ENCODE measurements around the gene XPO6. TPM values are rescaled to one million over a fixed set of nuclear protein-coding genes. Genes with fewer than 3 reads are reported as not detected.

Gene XPO6, protein sequence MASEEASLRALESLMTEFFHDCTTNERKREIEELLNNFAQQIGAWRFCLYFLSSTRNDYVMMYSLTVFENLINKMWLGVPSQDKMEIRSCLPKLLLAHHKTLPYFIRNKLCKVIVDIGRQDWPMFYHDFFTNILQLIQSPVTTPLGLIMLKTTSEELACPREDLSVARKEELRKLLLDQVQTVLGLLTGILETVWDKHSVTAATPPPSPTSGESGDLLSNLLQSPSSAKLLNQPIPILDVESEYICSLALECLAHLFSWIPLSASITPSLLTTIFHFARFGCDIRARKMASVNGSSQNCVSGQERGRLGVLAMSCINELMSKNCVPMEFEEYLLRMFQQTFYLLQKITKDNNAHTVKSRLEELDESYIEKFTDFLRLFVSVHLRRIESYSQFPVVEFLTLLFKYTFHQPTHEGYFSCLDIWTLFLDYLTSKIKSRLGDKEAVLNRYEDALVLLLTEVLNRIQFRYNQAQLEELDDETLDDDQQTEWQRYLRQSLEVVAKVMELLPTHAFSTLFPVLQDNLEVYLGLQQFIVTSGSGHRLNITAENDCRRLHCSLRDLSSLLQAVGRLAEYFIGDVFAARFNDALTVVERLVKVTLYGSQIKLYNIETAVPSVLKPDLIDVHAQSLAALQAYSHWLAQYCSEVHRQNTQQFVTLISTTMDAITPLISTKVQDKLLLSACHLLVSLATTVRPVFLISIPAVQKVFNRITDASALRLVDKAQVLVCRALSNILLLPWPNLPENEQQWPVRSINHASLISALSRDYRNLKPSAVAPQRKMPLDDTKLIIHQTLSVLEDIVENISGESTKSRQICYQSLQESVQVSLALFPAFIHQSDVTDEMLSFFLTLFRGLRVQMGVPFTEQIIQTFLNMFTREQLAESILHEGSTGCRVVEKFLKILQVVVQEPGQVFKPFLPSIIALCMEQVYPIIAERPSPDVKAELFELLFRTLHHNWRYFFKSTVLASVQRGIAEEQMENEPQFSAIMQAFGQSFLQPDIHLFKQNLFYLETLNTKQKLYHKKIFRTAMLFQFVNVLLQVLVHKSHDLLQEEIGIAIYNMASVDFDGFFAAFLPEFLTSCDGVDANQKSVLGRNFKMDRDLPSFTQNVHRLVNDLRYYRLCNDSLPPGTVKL
- total RNA-seq (ENCODE audit: low replicate concordance): 68.5 and 108 TPM in 2 replicates

DNA sequence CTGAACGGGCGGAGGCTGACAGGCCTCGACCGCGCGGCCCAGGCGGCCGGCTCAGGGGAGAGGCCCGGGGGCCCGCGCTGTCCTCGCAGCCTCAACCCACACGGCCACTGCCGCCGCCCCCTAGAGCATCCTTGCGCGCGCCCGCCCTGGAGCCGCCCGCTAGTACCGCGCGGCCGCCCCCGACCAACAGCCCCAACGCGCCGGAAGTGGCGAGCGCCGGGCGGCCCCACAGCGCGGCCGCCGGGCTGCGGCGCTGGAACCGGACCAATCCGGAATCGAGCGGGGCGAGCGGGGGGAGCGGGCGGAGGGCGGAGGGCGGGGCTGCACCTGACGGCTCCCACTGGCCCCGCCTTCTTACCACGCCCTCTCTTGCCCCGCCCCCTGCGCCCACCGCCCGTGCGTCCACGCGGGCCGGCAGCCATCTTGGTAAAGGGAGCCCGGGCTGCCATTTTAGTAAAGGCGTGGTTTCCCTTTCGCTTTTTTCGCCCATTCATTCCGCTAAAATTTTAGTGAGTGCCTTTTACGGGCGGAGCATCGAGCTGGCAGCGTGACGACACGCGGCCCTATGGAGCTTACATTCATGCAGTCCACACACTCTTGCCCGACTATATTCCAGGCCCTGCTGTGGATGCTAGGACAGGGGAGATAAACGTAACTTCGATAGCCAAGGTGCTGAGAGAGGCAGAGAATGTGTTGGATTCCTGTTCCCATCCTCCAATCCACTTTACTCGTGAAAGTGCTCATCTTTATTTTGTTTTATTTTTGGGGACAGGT, at the start of gene XPO6:
TSS of gene XPO6 (minus strand) at position 208 of the 774 bp plus-strand sequence. CDS start 597 bp downstream, outside the sequence.

DNA sequence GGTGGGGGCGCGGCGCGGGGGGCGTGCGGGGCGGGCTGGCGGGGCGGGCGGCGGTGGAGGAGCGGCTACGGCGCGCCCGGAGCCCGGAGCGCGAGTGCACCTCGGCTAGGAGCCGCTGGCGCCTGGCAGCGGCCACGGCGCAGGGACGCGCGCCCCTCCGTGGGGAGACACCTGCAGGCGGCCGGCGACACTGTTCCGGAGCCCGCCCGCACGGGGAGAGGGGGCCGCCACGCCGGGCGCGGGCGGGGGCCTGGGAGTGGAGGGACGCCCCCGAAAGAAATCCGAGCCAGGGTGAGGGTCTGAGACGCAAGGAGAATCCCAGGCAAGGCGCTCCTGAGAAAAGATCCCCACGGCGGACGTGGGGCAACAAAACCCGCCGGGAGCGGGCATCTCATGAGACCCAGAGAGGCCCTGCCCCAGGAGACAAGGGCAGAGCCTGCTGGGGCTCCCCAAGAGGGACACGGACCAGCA, 148.1 kb downstream of the XPO6 start, which contains the start of gene GSG1L:
TSS of gene GSG1L (minus strand) at position 124 of the 471 bp plus-strand sequence. CDS start 290 bp downstream, outside the sequence.

Other genes starting within 250 kb of the XPO6 start
- not detected in 2 replicates for gene GSG1L, start 148.3 kb downstream of the XPO6 start, total RNA-seq (ENCODE audit: low replicate concordance)
- under 0.01 TPM in 1 of 2 replicates, not detected in the other for gene SBK1, start 80.6 kb upstream of the XPO6 start, total RNA-seq (ENCODE audit: low replicate concordance)
- gene NPIPB6, start 151.5 kb upstream of the XPO6 start, total RNA-seq (ENCODE audit: low replicate concordance): 0.30 TPM in 1 of 2 replicates, not detected in the other
- gene EIF3CL, start 191.9 kb upstream of the XPO6 start, total RNA-seq (ENCODE audit: low replicate concordance): 64.8 and 144 TPM in 2 replicates

Measured in smooth muscle cell of the coronary artery (primary cell).